Parietal lobe (tissue), 2 donors: ENCODE measurements around the gene ZCRB1. TPM values are rescaled to one million over a fixed set of nuclear protein-coding genes. Genes with fewer than 3 reads are reported as not detected.

Source experiments
- small RNA-seq: library from RNA; depleted of rRNA; stranded (forward); fragments of <200 nt; gene quantifications from one replicate; pipeline ENCODE3, GENCODE V24; 2014; ENCODE audit warnings: low replicate concordance
- total RNA-seq: library from RNA; depleted of rRNA; stranded (reverse); fragments of >200 nt; gene quantifications from one replicate; pipeline ENCODE4 v1.2.3, GENCODE V29; 2014

The ZCRB1 gene
- 15.3 TPM for total RNA-seq

GRCh38 chr12:42325653-42326474 is at the start of gene ZCRB1, which contains the start of gene PPHLN1:
ZCRB1 (minus strand) TSS chr12:42326094; CDS start chr12:42324102, 1,992 bp downstream.
PPHLN1 (plus strand) TSS chr12:42326167; CDS start chr12:42335903, 9,736 bp downstream.

Small RNAs within 50 kb of the gene (small RNA-seq; reads per million reads assigned to genes)
- gene MIR7851 (not detected), gene RF00090 (not detected)

Other genes starting within 250 kb of the ZCRB1 start
- gene GXYLT1, start 181.2 kb downstream of the ZCRB1 start, total RNA-seq = 17.8 TPM
- gene YAF2, start 87.8 kb downstream of the ZCRB1 start, total RNA-seq = 83.6 TPM
- 104 TPM for gene PPHLN1, start 73 bp upstream of the ZCRB1 start, total RNA-seq